HG03097 (cell line): ENCODE measurements around the gene PARP2.
A peak's percentile ranks its signal among the peaks of the same experiment; 100 is the strongest.
"Not testable (repeated sequence)": the region's sequence is repeated elsewhere in the genome, so short reads cannot be mapped to it uniquely, and the experiment has no call there.

ENCODE experiments used
- ATAC-seq: cut with Tn5 transposase; IDR thresholded peaks from one replicate; pipeline ENCODE4 v1.9.1; 2021; ENCODE audit not compliant: unreplicated experiment, low FRiP score

Gene PARP2

DNA sequence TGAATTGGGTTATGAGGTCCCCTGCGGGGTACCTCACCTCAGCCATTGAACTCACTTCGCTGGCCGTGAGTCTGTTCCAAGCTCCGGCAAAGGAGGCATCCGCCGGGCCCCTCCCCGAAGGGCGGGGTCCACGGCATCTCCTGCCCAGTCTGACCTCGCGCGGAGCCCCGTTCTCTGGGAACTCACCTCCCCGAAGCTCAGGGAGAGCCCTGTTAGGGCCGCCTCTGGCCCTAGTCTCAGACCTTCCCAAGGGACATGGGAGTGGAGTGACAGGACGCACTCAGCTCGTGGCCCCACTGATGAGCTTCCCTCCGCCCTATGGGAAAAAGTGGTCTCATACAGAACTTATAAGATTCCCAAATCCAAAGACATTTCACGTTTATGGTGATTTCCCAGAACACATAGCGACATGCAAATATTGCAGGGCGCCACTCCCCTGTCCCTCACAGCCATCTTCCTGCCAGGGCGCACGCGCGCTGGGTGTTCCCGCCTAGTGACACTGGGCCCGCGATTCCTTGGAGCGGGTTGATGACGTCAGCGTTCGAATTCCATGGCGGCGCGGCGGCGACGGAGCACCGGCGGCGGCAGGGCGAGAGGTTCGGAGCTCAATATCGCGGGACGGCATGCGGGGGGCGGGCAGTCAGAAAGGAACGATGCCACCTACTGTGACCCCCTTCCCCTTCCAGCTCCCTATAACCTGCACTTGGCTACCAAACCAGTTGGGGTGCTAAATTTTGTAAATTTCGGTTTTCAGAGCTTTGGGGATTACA lies at the start of gene PARP2:
Gene PARP2 (plus strand): TSS at position 544 of the 770 bp plus-strand sequence. CDS start 7 bp downstream, at position 551.
- ATAC-seq, result peak; percentile 90

DNA sequence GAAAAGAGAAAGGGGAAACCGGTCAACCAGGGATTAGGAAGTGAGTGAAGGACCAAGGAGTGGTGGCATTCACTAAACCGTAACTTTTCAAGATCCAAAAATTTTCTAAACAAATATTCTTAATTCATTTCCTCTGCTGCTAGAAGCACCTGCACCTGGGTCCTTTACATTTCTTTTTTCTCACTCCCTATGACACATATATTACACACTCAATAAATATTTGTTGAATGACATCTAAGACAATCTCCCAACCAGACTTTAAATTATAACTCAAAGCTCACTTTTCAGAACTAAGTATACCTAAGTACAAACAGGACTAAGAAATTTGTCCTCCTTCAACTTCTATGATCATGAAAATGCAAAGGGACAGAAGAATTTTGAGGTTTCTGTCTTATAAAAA lies 48.8 kb upstream of the PARP2 start:
- no peak for ATAC-seq

- peak; percentile 81 for ATAC-seq
Measured at GRCh38 chr14:20295067-20295466, 48.4 kb upstream of the PARP2 start.

- no peak for ATAC-seq
Measured at GRCh38 chr14:20302042-20302755, 41.2 kb upstream of the PARP2 start.

- peak; percentile 87 for ATAC-seq
Measured at GRCh38 chr14:20305265-20306078, 38.0 kb upstream of the PARP2 start, which contains the start of gene TTC5. Gene TTC5 (minus strand): TSS chr14:20305951. CDS start chr14:20305937, 14 bp downstream.

GRCh38 chr14:20306079-20306423 lies 37.4 kb upstream of the PARP2 start:
- ATAC-seq, result no peak

DNA sequence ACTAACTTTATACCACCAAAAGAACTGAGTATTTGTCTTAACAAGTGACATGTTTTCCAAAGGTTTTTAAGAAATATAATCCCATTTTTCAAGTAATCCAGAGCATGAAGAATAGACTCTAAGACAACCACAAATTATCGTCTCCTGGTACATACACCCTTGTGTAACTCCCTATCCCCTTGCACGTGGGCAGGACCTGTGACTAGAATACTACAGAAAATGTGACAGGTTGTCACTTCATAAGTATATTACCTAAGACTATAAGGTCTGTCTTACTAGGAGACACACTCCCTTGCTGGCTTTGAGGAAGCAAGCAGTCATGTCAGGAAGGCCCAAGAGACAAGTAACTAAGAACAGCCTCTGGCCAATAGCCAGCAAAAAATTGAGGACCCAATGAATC lies 29.4 kb upstream of the PARP2 start:
- ATAC-seq, result no peak

DNA sequence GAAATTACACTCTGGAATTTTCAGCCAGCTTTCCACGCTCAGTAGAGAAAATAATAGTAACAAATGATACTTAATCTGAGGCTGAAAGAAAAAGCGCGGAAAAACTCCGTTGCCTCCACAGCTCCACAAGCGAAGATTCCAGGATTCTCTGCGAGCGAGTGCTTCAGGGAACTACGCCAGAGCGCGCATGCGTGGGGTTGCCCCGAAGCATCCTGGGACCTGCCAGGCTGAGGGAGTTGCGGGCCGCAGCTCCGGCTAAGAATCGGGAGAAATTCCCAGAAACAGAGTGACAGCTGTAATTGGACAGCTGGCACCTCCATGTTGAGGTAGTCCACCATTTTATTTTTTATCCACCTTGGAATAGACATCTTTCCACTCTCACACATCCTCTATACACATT lies 25.7 kb upstream of the PARP2 start:
- ATAC-seq, result no peak

DNA sequence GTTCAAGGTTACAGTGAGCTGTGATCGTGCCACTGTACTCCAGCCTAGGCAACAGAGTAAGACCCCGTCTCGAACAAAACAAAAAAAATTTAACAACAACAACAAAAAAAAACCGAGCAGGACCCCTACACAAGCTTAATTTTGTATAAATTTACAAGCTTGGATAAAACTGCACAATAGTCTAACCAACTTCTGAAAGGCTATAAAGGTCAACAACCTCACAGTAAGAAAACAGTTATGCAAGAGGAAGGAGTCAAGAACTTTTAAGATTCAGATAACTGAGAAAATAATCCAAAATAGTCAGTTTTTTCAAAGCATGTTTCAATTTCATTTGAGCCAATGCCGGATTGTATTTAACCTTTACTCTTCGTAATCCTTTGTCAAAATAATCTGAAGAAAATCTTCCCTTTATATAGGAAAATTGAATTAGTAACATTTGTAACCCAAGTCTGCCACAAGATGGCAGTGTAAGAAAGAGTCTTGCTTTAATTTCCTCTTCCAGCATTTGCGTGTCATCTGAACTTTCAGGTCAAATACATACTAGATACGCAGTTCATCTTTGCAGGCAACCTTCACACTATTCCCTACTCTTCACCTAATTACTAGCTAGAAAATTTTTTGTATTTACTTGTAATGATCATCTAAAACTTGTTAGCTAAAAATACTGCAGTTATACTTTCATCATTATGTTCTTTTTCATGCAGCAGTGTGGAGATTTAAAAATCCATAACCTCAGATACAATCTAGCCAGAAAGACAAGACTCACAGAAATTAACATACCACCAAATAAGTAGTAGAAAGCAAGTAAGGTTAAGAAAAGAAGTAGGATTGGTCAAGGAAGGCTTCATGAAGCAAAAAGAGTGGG lies 16.2 kb upstream of the PARP2 start:
- ATAC-seq, result no peak

- ATAC-seq, result no peak
Measured at GRCh38 chr14:20328705-20329104, 14.7 kb upstream of the PARP2 start.

GRCh38 chr14:20329355-20329754 lies 14.1 kb upstream of the PARP2 start:
- no peak for ATAC-seq

DNA sequence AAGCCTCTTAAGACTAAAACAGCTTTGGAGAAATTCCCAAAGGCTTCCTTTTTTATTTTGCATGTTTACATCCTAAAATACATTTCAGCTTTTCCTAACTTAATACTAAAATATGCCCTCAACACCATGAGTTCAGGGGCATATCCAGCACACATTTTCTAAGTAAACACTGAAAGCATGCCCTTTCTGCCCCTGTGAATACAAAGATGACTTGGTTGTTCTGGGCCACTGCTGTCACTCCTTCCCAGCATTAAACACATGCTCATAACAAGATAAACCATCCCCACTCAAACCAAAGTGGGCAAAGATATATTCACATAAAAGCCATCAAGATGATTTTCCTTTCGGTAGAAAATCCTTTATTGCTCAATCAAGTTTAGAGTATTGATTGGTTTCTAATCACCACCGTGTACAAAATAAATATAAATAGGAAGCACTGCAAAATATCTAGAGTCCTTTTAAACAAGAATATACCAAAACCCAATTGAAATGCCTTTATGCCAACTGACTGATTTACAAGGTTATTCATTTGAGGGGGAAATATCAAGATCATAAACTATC lies 12.3 kb upstream of the PARP2 start:
- no peak for ATAC-seq

DNA sequence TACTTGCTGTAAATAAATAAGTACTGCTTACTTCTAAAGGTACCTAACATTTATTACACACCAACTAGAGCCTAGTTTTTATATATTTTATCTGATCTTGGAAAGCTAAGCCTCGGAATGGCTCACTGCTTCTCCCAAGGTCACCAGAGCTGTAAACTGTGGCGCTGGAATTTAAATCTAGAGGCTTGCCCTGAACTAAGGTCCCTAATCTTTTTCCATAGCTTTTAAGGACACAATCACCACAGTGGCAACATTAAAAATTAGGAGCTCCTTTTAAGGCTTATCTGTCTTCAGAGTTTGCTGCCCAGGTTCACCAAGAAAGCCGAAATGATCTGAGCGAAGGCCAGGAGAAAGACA lies 11.0 kb upstream of the PARP2 start:
- ATAC-seq, result no peak

DNA sequence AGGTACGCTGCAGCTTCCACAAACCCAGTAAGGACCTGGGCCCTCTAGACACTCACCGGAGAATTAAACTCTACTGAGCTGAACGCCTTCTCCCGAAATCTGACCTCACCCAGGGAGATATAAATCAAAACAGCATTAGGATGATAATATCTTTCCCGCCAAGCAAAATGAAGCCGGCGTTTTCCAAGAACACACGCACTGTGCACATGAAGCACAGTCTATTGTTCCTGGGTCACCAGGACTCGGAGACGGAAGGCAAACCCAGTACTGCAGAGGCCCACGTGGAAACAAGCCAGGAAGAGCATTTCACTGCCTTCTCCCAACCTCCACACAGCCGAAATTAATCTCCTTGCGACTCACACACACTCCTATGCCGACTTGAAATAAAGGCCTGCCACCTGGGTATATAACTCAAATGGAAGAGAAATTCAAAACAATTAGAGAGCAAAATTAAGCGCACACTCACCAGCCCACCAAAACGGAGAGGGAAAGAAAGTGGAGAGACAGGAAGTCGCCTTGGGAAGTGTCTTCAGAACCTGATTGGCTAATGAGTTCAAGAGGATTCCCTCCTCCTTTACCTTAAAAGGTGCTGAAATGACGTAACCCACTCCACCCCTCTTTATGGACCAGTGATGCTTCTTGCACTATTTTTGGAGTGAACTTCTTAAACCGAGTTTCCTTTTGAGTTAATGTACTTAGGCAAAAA lies 10.5 kb upstream of the PARP2 start, which contains the start of gene CCNB1IP1:
Gene CCNB1IP1 (minus strand): TSS at position 492 of the 706 bp plus-strand sequence. CDS start 16,756 bp downstream, outside the sequence.
- ATAC-seq, result peak; percentile 90

DNA sequence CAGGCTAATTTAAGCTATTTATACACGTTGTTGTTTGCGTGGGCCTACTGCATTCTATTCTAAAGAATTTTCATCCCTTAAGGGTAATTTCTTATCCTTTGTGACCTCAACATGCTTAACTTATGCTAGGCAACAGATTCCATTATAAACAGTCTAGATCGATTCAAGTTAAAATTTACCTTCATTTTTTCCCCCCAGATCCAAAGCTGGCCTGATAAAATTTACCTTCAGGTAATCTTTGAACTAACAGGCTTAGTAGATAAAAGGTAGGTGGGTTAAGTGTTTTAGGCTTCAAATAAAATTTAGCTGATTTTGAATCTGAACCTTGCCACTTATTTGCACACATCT lies 10.0 kb upstream of the PARP2 start:
- ATAC-seq, result no peak

DNA sequence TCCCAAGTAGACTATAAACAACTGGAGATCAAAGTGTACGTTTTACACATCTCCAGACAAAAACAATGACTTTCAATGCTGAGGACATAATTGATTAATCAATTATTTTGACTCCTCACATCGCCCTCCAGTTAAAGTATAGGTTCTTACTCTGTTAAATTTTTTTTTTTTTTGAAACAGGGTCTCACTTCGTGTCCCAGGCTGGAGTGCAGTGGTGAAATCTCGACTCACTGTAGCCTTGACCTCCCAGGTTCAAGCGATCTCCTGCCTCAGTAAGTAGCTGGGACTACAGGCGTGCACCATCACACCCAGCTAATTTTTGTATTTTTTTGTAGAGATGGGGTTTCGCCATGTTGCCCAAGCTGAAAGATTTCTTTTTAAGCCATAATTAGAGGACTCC lies 9.4 kb upstream of the PARP2 start:
- no peak for ATAC-seq

- not testable (repeated sequence) for ATAC-seq
Measured at GRCh38 chr14:20341032-20341431, 2.4 kb upstream of the PARP2 start.

- ATAC-seq, result no peak
Measured at GRCh38 chr14:20341646-20342045, 1.8 kb upstream of the PARP2 start.

DNA sequence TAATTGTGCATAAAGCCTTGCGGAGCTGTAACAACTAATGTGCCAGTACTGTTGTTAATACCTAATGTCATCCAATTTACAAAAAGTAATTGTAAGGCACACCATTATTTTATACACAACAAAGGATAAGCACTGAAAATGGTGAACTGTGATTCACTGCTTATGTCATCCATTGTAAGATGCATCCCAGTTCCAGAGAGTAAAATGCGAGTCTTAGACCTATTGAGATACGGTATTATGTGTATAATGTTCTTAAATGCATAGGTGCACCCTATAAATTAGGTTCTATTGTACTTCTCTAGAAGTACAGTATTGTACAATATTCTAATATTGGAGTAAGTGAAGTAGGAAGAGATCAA lies 406 bp downstream of the PARP2 start:
- no peak for ATAC-seq
